Stimulated activated CD8-positive, alpha-beta memory T cell treated with anti-CD3 and anti-CD28 coated beads, Interleukin-4, amount 100 ng/mL, for 1 hour (primary cell): ENCODE results near the gene ILKAP.

ENCODE experiments used
- DNase-seq, 2 donors: peaks; one replicate each; pipeline ENCODE4 v3.0.0-alpha.2; 2020; ENCODE audit warnings: low read depth in 2 of 2, low spot score in 1 of 2

ILKAP gene

GRCh38 chr2:238125127-238125885, 78.2 kb downstream of the ILKAP start:
- no peak for DNase-seq

GRCh38 chr2:238124488-238125126, 78.9 kb downstream of the ILKAP start:
- no peak for DNase-seq

- DNase-seq: no peak
These were observed 79.5 kb downstream of the ILKAP start for GRCh38 chr2:238123991-238124470.

- DNase-seq: no peak
These were observed 80.1 kb downstream of the ILKAP start for GRCh38 chr2:238123218-238123971.

GRCh38 chr2:238122287-238123217, 80.9 kb downstream of the ILKAP start:
- DNase-seq: no peak

- DNase-seq: no peak
These were observed 81.8 kb downstream of the ILKAP start for GRCh38 chr2:238121511-238122286.

GRCh38 chr2:238120463-238121298, 82.8 kb downstream of the ILKAP start:
- no peak for DNase-seq
